HFF-Myc (cell line): ENCODE results near the gene NCAPH2.

Experiments
- DNase-seq: peaks from one replicate; pipeline ENCODE4 v3.0.0-alpha.2; 2011; ENCODE audit warnings: low read depth; ENCODE audit errors: extremely low read depth
- H3K4me3 ChIP-seq: replicated peaks from 2 replicates; pipeline ENCODE4 v1.5.1; 2011; ENCODE audit warnings: low read depth, mild to moderate bottlenecking, control low read depth, low read length
- CTCF ChIP-seq: IDR thresholded peaks from 2 replicates; pipeline ENCODE4 v1.5.1; 2012; ENCODE audit warnings: mild to moderate bottlenecking, low read depth, low read length, control low read depth; ENCODE audit errors: missing control alignments

The NCAPH2 gene

GRCh38 chr22:50569041-50569459 lies 61.0 kb downstream of the NCAPH2 start:
- no peak overlapping the region for H3K4me3 ChIP-seq
- no peak for TF ChIP-seq CTCF
- DNase-seq = no peak

- DNase-seq = no peak
- TF ChIP-seq CTCF = no peak
- no peak overlapping the region for H3K4me3 ChIP-seq
Observed at GRCh38 chr22:50569896-50570535, 62.0 kb downstream of the NCAPH2 start.

- no peak overlapping the region for H3K4me3 ChIP-seq
- DNase-seq = no peak
- no peak for TF ChIP-seq CTCF
Observed at GRCh38 chr22:50570861-50571260, 62.8 kb downstream of the NCAPH2 start.

- H3K4me3 ChIP-seq = no peak overlapping the region
- DNase-seq = no peak
- TF ChIP-seq CTCF = no peak
Observed at GRCh38 chr22:50571264-50572175, 63.5 kb downstream of the NCAPH2 start.

- no peak for TF ChIP-seq CTCF
- DNase-seq = no peak
- no peak overlapping the region for H3K4me3 ChIP-seq
Observed at GRCh38 chr22:50572965-50573364, 64.9 kb downstream of the NCAPH2 start.

GRCh38 chr22:50573491-50574382 lies 65.7 kb downstream of the NCAPH2 start:
- H3K4me3 ChIP-seq = no peak overlapping the region
- no peak for DNase-seq
- TF ChIP-seq CTCF = no peak
